Measurements from ENCODE around the gene TRIP11.

The TRIP11 gene

GRCh38 chr14:91998667-91999570 lies 40.9 kb downstream of the TRIP11 start:
- TF ChIP-seq MYC (IDR thresholded peaks at IDR 0.05; ENCODE audit: low read depth, low read length) (no peak), POLR2A (IDR thresholded peaks at IDR 0.05; ENCODE audit: extremely low read depth, insufficient read length) (no peak)
- TF ChIP-seq, protein P1, sequence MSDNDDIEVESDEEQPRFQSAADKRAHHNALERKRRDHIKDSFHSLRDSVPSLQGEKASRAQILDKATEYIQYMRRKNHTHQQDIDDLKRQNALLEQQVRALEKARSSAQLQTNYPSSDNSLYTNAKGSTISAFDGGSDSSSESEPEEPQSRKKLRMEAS (IDR thresholded peaks at IDR 0.05; ENCODE audit: low read depth, low read length) = no peak
- TF ChIP-seq, protein P2, sequence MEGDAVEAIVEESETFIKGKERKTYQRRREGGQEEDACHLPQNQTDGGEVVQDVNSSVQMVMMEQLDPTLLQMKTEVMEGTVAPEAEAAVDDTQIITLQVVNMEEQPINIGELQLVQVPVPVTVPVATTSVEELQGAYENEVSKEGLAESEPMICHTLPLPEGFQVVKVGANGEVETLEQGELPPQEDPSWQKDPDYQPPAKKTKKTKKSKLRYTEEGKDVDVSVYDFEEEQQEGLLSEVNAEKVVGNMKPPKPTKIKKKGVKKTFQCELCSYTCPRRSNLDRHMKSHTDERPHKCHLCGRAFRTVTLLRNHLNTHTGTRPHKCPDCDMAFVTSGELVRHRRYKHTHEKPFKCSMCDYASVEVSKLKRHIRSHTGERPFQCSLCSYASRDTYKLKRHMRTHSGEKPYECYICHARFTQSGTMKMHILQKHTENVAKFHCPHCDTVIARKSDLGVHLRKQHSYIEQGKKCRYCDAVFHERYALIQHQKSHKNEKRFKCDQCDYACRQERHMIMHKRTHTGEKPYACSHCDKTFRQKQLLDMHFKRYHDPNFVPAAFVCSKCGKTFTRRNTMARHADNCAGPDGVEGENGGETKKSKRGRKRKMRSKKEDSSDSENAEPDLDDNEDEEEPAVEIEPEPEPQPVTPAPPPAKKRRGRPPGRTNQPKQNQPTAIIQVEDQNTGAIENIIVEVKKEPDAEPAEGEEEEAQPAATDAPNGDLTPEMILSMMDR (IDR thresholded peaks at IDR 0.05; ENCODE audit: low read depth, low read length) = no peak
- no peak overlapping the region for H3K4me3 ChIP-seq (ENCODE audit: low read depth, low read length)
- DNase-seq (ENCODE audit: low read depth) = no peak

DNA sequence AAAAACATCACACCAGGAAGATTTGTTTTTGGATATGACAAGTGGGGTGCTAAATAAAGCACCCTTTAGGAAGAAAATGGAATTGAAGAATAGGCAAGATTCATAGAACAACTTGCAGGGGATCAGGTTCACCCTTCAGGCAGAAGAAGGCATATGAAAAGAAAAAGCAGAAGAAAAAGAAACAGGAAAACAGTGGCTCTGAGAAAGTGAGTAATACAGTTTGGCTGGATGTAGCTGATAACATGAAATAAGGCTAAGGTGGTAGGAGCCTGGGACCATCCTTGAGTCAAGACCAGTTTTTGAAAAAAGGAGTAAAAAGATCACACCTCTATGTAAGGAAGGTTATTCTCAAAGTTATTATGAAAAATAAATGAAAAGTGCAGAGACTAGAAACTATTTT lies 42.4 kb downstream of the TRIP11 start:
- no peak for TF ChIP-seq POLR2A (IDR thresholded peaks at IDR 0.05; ENCODE audit: extremely low read depth, insufficient read length)
- no peak for TF ChIP-seq MYC (IDR thresholded peaks at IDR 0.05; ENCODE audit: low read depth, low read length)
- TF ChIP-seq, protein P1 (IDR thresholded peaks at IDR 0.05; ENCODE audit: low read depth, low read length) = no peak
- no peak overlapping the region for H3K4me3 ChIP-seq (ENCODE audit: low read depth, low read length)
- peak; percentile 4 for DNase-seq (ENCODE audit: low read depth)

DNA sequence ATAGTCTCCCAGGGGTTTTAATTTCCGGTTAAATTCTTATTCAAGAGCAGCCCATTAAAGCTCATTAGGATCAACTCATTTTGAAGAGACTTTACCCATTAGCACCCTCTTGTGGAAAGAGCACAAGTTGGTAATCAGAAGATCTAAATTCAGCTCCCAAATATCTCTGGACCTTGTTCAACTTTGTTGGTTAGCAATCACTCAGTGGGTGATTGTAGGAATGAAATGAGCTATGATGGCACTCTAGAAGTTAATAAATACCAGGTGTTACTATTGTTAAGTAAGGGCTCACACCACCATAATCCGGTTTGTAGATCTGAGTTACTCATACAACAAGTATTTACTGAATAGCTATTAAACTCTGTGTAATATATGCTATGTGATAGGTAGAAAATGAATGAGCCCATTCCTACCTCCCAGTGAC lies 42.9 kb downstream of the TRIP11 start:
- H3K4me3 ChIP-seq (ENCODE audit: low read depth, low read length) = no peak overlapping the region
- peak; percentile 62 for DNase-seq (ENCODE audit: low read depth)
- TF ChIP-seq, protein P2 (IDR thresholded peaks at IDR 0.05; ENCODE audit: low read depth, low read length) = peak; percentile 55
- TF ChIP-seq, protein P1 (IDR thresholded peaks at IDR 0.05; ENCODE audit: low read depth, low read length) = no peak

- no peak for DNase-seq (ENCODE audit: low read depth)
- H3K4me3 ChIP-seq (ENCODE audit: low read depth, low read length) = no peak overlapping the region
- TF ChIP-seq MYC (IDR thresholded peaks at IDR 0.05; ENCODE audit: low read depth, low read length) = no peak
- TF ChIP-seq, protein P1 (IDR thresholded peaks at IDR 0.05; ENCODE audit: low read depth, low read length) = no peak
- no peak for TF ChIP-seq POLR2A (IDR thresholded peaks at IDR 0.05; ENCODE audit: extremely low read depth, insufficient read length)
- TF ChIP-seq, protein P2 (IDR thresholded peaks at IDR 0.05; ENCODE audit: low read depth, low read length) = no peak
These were observed 52.7 kb downstream of the TRIP11 start for GRCh38 chr14:91987192-91987591.

DNA sequence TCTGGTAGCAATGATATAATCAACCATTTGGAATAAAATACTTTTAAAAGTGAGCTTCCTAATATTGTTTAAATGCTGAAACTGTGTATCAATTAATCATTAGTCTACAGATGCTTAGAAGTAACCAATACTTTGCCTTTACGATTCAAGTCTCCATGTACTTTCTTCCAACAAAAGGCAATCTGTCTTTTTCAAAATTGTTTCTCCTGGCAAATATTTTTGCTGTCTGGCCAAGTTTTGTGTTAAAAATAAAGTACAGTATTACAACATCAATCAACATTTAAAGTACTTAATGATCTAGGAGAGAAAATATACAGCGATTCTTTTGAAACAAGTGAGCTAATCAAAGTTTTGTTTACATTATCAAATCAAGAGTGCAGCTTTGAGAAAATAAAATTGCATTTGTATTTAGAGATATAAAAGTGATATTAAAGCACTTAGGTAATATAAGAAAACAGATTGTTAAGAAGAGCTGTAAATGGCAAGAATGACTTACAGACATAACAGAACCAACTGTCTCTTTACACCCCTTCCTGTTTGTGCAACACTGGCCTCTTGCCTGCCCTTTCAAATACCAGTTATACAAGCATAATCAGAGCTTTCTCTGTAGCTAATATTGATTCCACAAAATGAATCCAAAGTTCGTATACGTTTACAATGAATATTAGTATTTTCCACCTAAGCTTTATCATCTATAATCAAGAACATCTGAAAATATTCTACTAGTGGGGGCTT lies 54.2 kb downstream of the TRIP11 start:
- TF ChIP-seq MYC (IDR thresholded peaks at IDR 0.05; ENCODE audit: low read depth, low read length) (no peak), POLR2A (IDR thresholded peaks at IDR 0.05; ENCODE audit: extremely low read depth, insufficient read length) (no peak)
- TF ChIP-seq, protein P1 (IDR thresholded peaks at IDR 0.05; ENCODE audit: low read depth, low read length) = no peak
- TF ChIP-seq, protein P2 (IDR thresholded peaks at IDR 0.05; ENCODE audit: low read depth, low read length) = no peak
- H3K4me3 ChIP-seq (ENCODE audit: low read depth, low read length) = no peak overlapping the region
- DNase-seq (ENCODE audit: low read depth) = peak; percentile 39

- DNase-seq (ENCODE audit: low read depth) = no peak
- H3K4me3 ChIP-seq (ENCODE audit: low read depth, low read length) = no peak overlapping the region
- TF ChIP-seq, protein P2 (IDR thresholded peaks at IDR 0.05; ENCODE audit: low read depth, low read length) = no peak
- no peak for TF ChIP-seq POLR2A (IDR thresholded peaks at IDR 0.05; ENCODE audit: extremely low read depth, insufficient read length)
- no peak for TF ChIP-seq MYC (IDR thresholded peaks at IDR 0.05; ENCODE audit: low read depth, low read length)
- TF ChIP-seq, protein P1 (IDR thresholded peaks at IDR 0.05; ENCODE audit: low read depth, low read length) = no peak
These were observed 54.9 kb downstream of the TRIP11 start for GRCh38 chr14:91985008-91985407.
